Trophoblast cell (in vitro differentiated cells and primary cell): ENCODE measurements around the gene CACNA2D1.

ENCODE experiments used
- DNase-seq, 2 donors: peaks; one replicate each; pipeline ENCODE4 v3.0.0-alpha.2; 2016
- H2AFZ ChIP-seq: 2 replicates; pipeline ENCODE4 v1.6.1; 2013; ENCODE audit warnings: low read length, moderate library complexity, mild to moderate bottlenecking; ENCODE audit not compliant: insufficient read depth, poor library complexity
- H2AK5ac ChIP-seq: 2 replicates; pipeline ENCODE4 v1.6.1; 2013; ENCODE audit warnings: mild to moderate bottlenecking, low read length
- H2BK120ac ChIP-seq: 2 replicates; pipeline ENCODE4 v1.6.1; 2013; ENCODE audit warnings: low read length, mild to moderate bottlenecking, moderate library complexity; ENCODE audit not compliant: insufficient read depth, poor library complexity
- H2BK12ac ChIP-seq: 2 replicates; pipeline ENCODE4 v1.6.1; 2013; ENCODE audit warnings: mild to moderate bottlenecking, low read length, moderate library complexity
- H2BK5ac ChIP-seq: 2 replicates; pipeline ENCODE4 v1.6.1; 2013; ENCODE audit warnings: low read length, low read depth, moderate library complexity, mild to moderate bottlenecking; ENCODE audit not compliant: poor library complexity
- H3K14ac ChIP-seq: 2 replicates; pipeline ENCODE4 v1.6.1; 2013; ENCODE audit warnings: mild to moderate bottlenecking, low read length
- H3K18ac ChIP-seq: 2 replicates; pipeline ENCODE4 v1.6.1; 2013; ENCODE audit warnings: mild to moderate bottlenecking, low read length
- H3K23ac ChIP-seq: 2 replicates; pipeline ENCODE4 v1.6.1; 2013; ENCODE audit warnings: low read length
- H3K27ac ChIP-seq: 2 replicates; pipeline ENCODE4 v1.5.1; 2013; ENCODE audit warnings: low read depth, mild to moderate bottlenecking, inconsistent platforms, low read length, moderate library complexity
- H3K27me3 ChIP-seq: 2 replicates; pipeline ENCODE4 v1.6.1; 2013; ENCODE audit warnings: inconsistent platforms, mild to moderate bottlenecking, low read length, moderate library complexity; ENCODE audit not compliant: insufficient read depth
- H3K36me3 ChIP-seq, 2 experiments: 1 replicate in 1 of 2; 2 replicates in 1 of 2; pipeline ENCODE4 v1.6.1; 2013; ENCODE audit warnings: low read length in 2 of 2, mild to moderate bottlenecking in 2 of 2, moderate library complexity in 1 of 2; ENCODE audit not compliant: insufficient read depth in 2 of 2, control insufficient read depth in 1 of 2
- H3K4ac ChIP-seq: 2 replicates; pipeline ENCODE4 v1.6.1; 2013; ENCODE audit warnings: low read depth, mild to moderate bottlenecking, low read length, moderate library complexity
- H3K4me1 ChIP-seq, 2 experiments: 1 replicate in 1 of 2; 2 replicates in 1 of 2; pipeline ENCODE4 v1.6.1; 2013; ENCODE audit warnings: low read length in 2 of 2, mild to moderate bottlenecking in 2 of 2, moderate library complexity in 1 of 2; ENCODE audit not compliant: insufficient read depth in 2 of 2, control insufficient read depth in 1 of 2
- H3K4me2 ChIP-seq: 2 replicates; pipeline ENCODE4 v1.6.1; 2013; ENCODE audit warnings: inconsistent platforms, mild to moderate bottlenecking, low read length, moderate library complexity
- H3K4me3 ChIP-seq: 2 replicates; pipeline ENCODE4 v1.5.1; 2013; ENCODE audit warnings: mild to moderate bottlenecking, low read depth, low read length, inconsistent platforms
- H3K79me1 ChIP-seq: one replicate; pipeline ENCODE4 v1.6.1; 2013; ENCODE audit warnings: low read length
- H3K79me2 ChIP-seq: 2 replicates; pipeline ENCODE4 v1.6.1; 2013; ENCODE audit warnings: low read length, mild to moderate bottlenecking; ENCODE audit not compliant: control insufficient read depth, insufficient read depth, poor library complexity
- H3K9ac ChIP-seq: 2 replicates; pipeline ENCODE4 v1.6.1; 2013; ENCODE audit warnings: mild to moderate bottlenecking, low read length
- H3K9me3 ChIP-seq: 2 replicates; pipeline ENCODE4 v1.6.1; 2013; ENCODE audit warnings: low read depth, mild to moderate bottlenecking, control low read depth, inconsistent platforms, low read length; ENCODE audit not compliant: insufficient read depth
- H4K12ac ChIP-seq: 2 replicates; pipeline ENCODE4 v1.6.1; 2013; ENCODE audit warnings: low read depth, mild to moderate bottlenecking, low read length, moderate library complexity
- H4K8ac ChIP-seq: 2 replicates; pipeline ENCODE4 v1.6.1; 2013; ENCODE audit warnings: low read depth, mild to moderate bottlenecking, low read length, moderate library complexity
- H4K91ac ChIP-seq: one replicate; pipeline ENCODE4 v1.6.1; 2013; ENCODE audit warnings: low read depth, mild to moderate bottlenecking, low read length, moderate library complexity
- WGBS: extraction: QIAGEN DNeasy Blood & Tissue Kit; methylation state at CpG from one replicate; pipeline ENCODE4 v1.1.7; 2013; ENCODE audit warnings: missing lambda C conversion rate; ENCODE audit not compliant: insufficient read length, insufficient coverage; ENCODE audit errors: extremely low coverage; 5-methylcytosine and 5-hydroxymethylcytosine counted together

The CACNA2D1 gene

DNA sequence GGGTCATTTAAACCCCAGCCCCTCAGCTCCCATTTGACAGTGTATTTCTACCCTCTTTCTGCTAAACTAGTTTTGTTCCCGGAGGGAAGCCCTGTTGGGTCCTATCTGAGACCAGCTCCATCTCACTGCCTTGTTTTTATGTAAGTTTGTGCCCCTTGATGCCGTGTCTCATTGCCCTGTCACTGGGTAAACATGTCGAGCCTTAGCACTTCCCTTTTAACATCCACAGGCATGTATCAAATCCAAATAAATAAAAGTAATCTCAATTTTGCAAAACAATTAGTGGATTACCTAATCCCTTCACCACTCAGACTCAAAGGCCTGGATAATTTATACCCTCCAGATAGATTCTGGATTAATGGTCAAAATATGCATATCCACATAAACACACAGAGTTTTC, 115.7 kb downstream of the CACNA2D1 start:
- H2AK5ac ChIP-seq, result no peak overlapping the region
- H3K27ac ChIP-seq, result no peak overlapping the region
- H4K91ac ChIP-seq, result no peak overlapping the region
- no peak overlapping the region for H3K4me2 ChIP-seq
- no peaks in the 10 kb centered on the region for H3K79me2 ChIP-seq
- no peak overlapping the region for H2BK12ac ChIP-seq
- no peak overlapping the region for H3K4me3 ChIP-seq
- no peak overlapping the region for H3K4ac ChIP-seq
- H3K27me3 ChIP-seq, result no peaks in the 10 kb centered on the region
- no CpG with 5 or more reads among the region's 3 CpGs for WGBS
- H3K14ac ChIP-seq, result no peak overlapping the region
- H3K18ac ChIP-seq, result no peak overlapping the region
- H3K79me1 ChIP-seq, result no peaks in the 10 kb centered on the region
- no peak for DNase-seq
- H3K4me1 ChIP-seq, result no peaks in the 10 kb centered on the region
- H3K9me3 ChIP-seq, result no peaks in the 10 kb centered on the region
- H3K9ac ChIP-seq, result no peak overlapping the region
- no peak overlapping the region for H2BK120ac ChIP-seq
- H2AFZ ChIP-seq, result no peak overlapping the region
- no peak overlapping the region for H4K12ac ChIP-seq
- no peak overlapping the region for H4K8ac ChIP-seq
- no peaks in the 10 kb centered on the region for H3K36me3 ChIP-seq
- H3K23ac ChIP-seq, result no peak overlapping the region
- H2BK5ac ChIP-seq, result no peak overlapping the region

DNA sequence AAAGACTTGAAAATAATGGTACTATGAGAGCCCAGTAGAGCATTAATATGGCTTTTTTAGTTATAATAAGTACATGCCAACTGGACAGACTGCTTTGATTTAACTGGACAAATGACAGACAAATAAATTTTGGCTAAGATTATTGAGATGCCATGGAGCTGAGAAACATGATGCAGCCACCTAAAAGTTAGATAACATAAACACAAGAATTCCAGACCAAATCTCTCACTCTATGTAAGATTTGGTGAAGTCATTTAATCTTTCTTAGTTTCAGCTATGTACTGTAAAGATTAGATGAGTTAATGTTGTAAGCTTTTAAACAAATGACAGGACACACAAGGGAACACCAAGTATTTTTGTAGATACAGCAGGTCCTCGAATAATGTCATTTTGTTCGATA, 118.2 kb downstream of the CACNA2D1 start:
- H2BK5ac ChIP-seq, result no peak overlapping the region
- no peak overlapping the region for H3K14ac ChIP-seq
- no peak overlapping the region for H4K91ac ChIP-seq
- no peak overlapping the region for H3K27ac ChIP-seq
- no peak overlapping the region for H3K4me3 ChIP-seq
- no peak overlapping the region for H4K8ac ChIP-seq
- H2BK12ac ChIP-seq, result no peak overlapping the region
- no peaks in the 10 kb centered on the region for H3K27me3 ChIP-seq
- no peak overlapping the region for H3K4ac ChIP-seq
- H3K4me2 ChIP-seq, result no peak overlapping the region
- no CpG with 5 or more reads among the region's 2 CpGs for WGBS
- H2AFZ ChIP-seq, result no peak overlapping the region
- no peaks in the 10 kb centered on the region for H3K36me3 ChIP-seq
- no peak overlapping the region for H2AK5ac ChIP-seq
- H3K18ac ChIP-seq, result no peak overlapping the region
- H3K9ac ChIP-seq, result no peak overlapping the region
- no peaks in the 10 kb centered on the region for H3K4me1 ChIP-seq
- H2BK120ac ChIP-seq, result no peak overlapping the region
- no peaks in the 10 kb centered on the region for H3K79me1 ChIP-seq
- no peaks in the 10 kb centered on the region for H3K9me3 ChIP-seq
- H3K23ac ChIP-seq, result no peak overlapping the region
- DNase-seq, result no peak
- H4K12ac ChIP-seq, result no peak overlapping the region
- H3K79me2 ChIP-seq, result no peaks in the 10 kb centered on the region

DNA sequence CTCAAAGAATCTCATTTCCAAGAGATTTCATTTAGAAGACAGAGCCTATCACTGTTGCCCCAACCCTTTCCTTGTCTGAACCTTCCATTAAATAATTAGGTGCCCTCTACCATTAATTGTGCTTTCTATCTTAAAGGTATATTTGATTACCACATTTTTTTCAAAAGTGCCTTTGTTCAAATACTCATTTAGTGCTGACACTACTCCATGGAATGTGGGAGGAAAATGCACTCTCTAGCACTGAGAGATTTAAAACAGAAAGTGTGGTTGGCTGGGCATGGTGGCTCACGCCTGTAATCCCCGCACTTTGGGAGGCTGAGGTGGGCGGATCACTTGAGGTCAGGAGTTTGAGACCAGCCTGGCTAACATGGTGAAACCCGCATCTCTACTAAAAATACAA, 119.8 kb downstream of the CACNA2D1 start:
- Histone ChIP-seq H2AFZ (no peak overlapping the region), H2BK12ac (no peak overlapping the region), H4K12ac (no peak overlapping the region), H3K4me1 (no peaks in the 10 kb centered on the region), H2BK5ac (no peak overlapping the region), H3K18ac (no peak overlapping the region), H3K4me2 (no peak overlapping the region), H3K9me3 (no peaks in the 10 kb centered on the region), H3K4ac (no peak overlapping the region), H3K27me3 (no peaks in the 10 kb centered on the region), H3K36me3 (no peaks in the 10 kb centered on the region), H4K8ac (no peak overlapping the region), H3K14ac (no peak overlapping the region), H3K9ac (no peak overlapping the region), H3K79me1 (no peaks in the 10 kb centered on the region), H3K23ac (no peak overlapping the region), H3K4me3 (no peak overlapping the region), H3K79me2 (no peaks in the 10 kb centered on the region), H2BK120ac (no peak overlapping the region), H4K91ac (no peak overlapping the region), H2AK5ac (no peak overlapping the region), H3K27ac (no peak overlapping the region)
- DNase-seq, result no peak
- WGBS, result no CpG with 5 or more reads among the region's 4 CpGs

DNA sequence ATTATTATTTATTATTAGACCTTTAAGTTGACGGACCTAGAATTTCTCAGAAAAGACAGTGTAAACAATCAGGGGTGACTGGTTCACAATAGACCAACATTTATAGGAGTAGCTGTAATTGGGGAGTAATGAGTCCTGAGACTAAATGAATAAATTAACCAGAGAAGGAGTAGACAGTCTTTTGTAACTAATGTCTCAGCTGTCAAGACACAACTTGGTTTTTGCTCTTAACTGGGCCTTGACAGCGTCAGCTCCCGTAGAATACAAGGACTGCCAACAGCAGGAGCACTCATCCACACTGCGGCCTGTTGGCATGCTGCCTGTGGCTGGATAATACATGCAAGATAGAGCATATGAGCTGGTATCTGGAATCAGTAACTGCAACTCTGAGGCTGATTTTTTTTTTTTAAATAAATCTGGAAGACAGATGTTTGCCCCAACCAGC, 123.9 kb downstream of the CACNA2D1 start:
- Histone ChIP-seq H3K18ac (no peak overlapping the region), H2BK5ac (no peak overlapping the region), H2AFZ (no peak overlapping the region), H3K4me3 (no peak overlapping the region), H3K14ac (no peak overlapping the region), H3K4me2 (no peak overlapping the region), H3K9ac (no peak overlapping the region), H3K4ac (no peak overlapping the region), H4K12ac (no peak overlapping the region), H3K23ac (no peak overlapping the region), H3K4me1 (no peaks in the 10 kb centered on the region), H2BK120ac (no peak overlapping the region), H4K91ac (no peak overlapping the region), H3K79me2 (no peaks in the 10 kb centered on the region), H2AK5ac (no peak overlapping the region), H3K27ac (no peak overlapping the region), H3K36me3 (no peaks in the 10 kb centered on the region), H3K27me3 (no peaks in the 10 kb centered on the region), H4K8ac (no peak overlapping the region), H3K79me1 (no peaks in the 10 kb centered on the region), H2BK12ac (no peak overlapping the region), H3K9me3 (no peaks in the 10 kb centered on the region)
- no peak for DNase-seq
- no CpG with 5 or more reads among the region's 4 CpGs for WGBS
